GM23338 (cell line): ENCODE results near the gene MAP1LC3B2. TPM values are rescaled to one million over a fixed set of nuclear protein-coding genes. Genes with fewer than 3 reads are reported as not detected.

Experiments
- ATAC-seq: fragments of 200-7000 bp; cut with Tn5 transposase; 3 replicates; pipeline ENCODE4 v1.9.1; 2020
- DNase-seq: peaks from one replicate; pipeline ENCODE4 v3.0.0-alpha.2; 2015; ENCODE audit warnings: low spot score
- H2AFZ ChIP-seq: fragments of 200-600 bp; sonication (generic); 2 replicates; pipeline ENCODE4 v1.8.0; 2016; ENCODE audit warnings: antibody characterized with exemption, mild to moderate bottlenecking, moderate library complexity
- H3F3A ChIP-seq: fragments of 200-600 bp; sonication (generic); replicated peaks from 2 replicates; pipeline ENCODE4 v1.8.0; 2017; ENCODE audit warnings: antibody characterized with exemption, mixed run types, low read depth
- H3K27ac ChIP-seq: fragments of 200-600 bp; sonication (generic); 2 replicates; pipeline ENCODE4 v1.6.1; 2016; ENCODE audit warnings: low read depth
- H3K27me3 ChIP-seq: fragments of 200-600 bp; sonication (generic); 2 replicates; pipeline ENCODE4 v1.8.0; 2016; ENCODE audit warnings: mild to moderate bottlenecking, mixed run types, moderate library complexity; ENCODE audit not compliant: insufficient read depth
- H3K36me3 ChIP-seq: fragments of 200-600 bp; sonication (generic); 2 replicates; pipeline ENCODE4 v1.8.0; 2016; ENCODE audit warnings: mild to moderate bottlenecking; ENCODE audit not compliant: insufficient read depth
- H3K4me1 ChIP-seq: fragments of 200-600 bp; sonication (generic); 2 replicates; pipeline ENCODE4 v1.8.0; 2016; ENCODE audit warnings: mild to moderate bottlenecking, moderate library complexity; ENCODE audit not compliant: insufficient read depth
- H3K4me2 ChIP-seq: fragments of 200-600 bp; sonication (generic); 2 replicates; pipeline ENCODE4 v1.7.1; 2017; ENCODE audit warnings: mixed run types
- H3K4me3 ChIP-seq: fragments of 200-600 bp; sonication (generic); 2 replicates; pipeline ENCODE4 v1.6.1; 2016; ENCODE audit warnings: mixed run types
- H3K79me2 ChIP-seq: fragments of 200-600 bp; sonication (generic); replicated peaks from 2 replicates; pipeline ENCODE4 v1.8.0; 2017; ENCODE audit warnings: mild to moderate bottlenecking; ENCODE audit not compliant: insufficient read depth
- H3K9me2 ChIP-seq: fragments of 200-600 bp; sonication (generic); 2 replicates; pipeline ENCODE4 v1.8.0; 2017; ENCODE audit not compliant: insufficient read depth
- H4K20me1 ChIP-seq: fragments of 200-600 bp; sonication (generic); replicated peaks from 2 replicates; pipeline ENCODE4 v1.8.0; 2017; ENCODE audit warnings: mild to moderate bottlenecking; ENCODE audit not compliant: insufficient read depth
- H3K27ac Mint-ChIP-seq: 2 replicates; pipeline ENCODE4 v1.8.0; 2020; ENCODE audit warnings: inconsistent platforms, mild to moderate bottlenecking, moderate library complexity, mixed read lengths
- H3K27me3 Mint-ChIP-seq: 3 replicates; pipeline ENCODE4 v1.8.0; 2022; ENCODE audit warnings: low read depth, mild to moderate bottlenecking, moderate library complexity, mixed read lengths, inconsistent platforms; ENCODE audit not compliant: insufficient read depth, poor library complexity
- H3K36me3 Mint-ChIP-seq: 3 replicates; pipeline ENCODE4 v1.8.0; 2021; ENCODE audit warnings: low read depth, mild to moderate bottlenecking, inconsistent platforms, moderate library complexity, mixed read lengths
- H3K4me1 Mint-ChIP-seq: 3 replicates; pipeline ENCODE4 v1.8.0; 2020; ENCODE audit warnings: mild to moderate bottlenecking, inconsistent platforms, mixed read lengths
- H3K4me3 Mint-ChIP-seq: 3 replicates; pipeline ENCODE4 v1.8.0; 2021; ENCODE audit warnings: moderate library complexity, mild to moderate bottlenecking, inconsistent platforms, mixed read lengths
- H3K9me3 Mint-ChIP-seq: 3 replicates; pipeline ENCODE4 v1.8.0; 2020; ENCODE audit warnings: moderate library complexity, mild to moderate bottlenecking, inconsistent platforms, mixed read lengths
- EZH2phosphoT487 ChIP-seq: fragments of 200-600 bp; sonication (generic); IDR thresholded peaks from one replicate; pipeline ENCODE4 v1.8.1; 2018; ENCODE audit warnings: antibody characterized with exemption; ENCODE audit not compliant: unreplicated experiment
- JUNB ChIP-seq: IDR thresholded peaks from one replicate; pipeline ENCODE4 v1.6.1; 2016; ENCODE audit warnings: antibody characterized with exemption; ENCODE audit not compliant: unreplicated experiment
- NANOG ChIP-seq: IDR thresholded peaks from 2 replicates; pipeline ENCODE4 v1.6.1; 2016; ENCODE audit warnings: antibody characterized with exemption, borderline replicate concordance
- POLR2AphosphoS5 ChIP-seq: IDR thresholded peaks from 2 replicates; pipeline ENCODE4 v1.6.1; 2016; ENCODE audit warnings: antibody characterized with exemption, low read depth
- STAT1 ChIP-seq: IDR thresholded peaks from one replicate; pipeline ENCODE4 v1.6.1; 2016; ENCODE audit warnings: antibody characterized with exemption; ENCODE audit not compliant: unreplicated experiment
- ZNF114 ChIP-seq: fragments of 250-450 bp; sonication (Bioruptor Pico); IDR thresholded peaks from 2 replicates; pipeline ENCODE4 v1.5.0; 2020; ENCODE audit warnings: mild to moderate bottlenecking, moderate library complexity
- polyA plus RNA-seq: library from polyadenylated mRNA; unstranded; fragments of >200 nt; fragmentation: Nextera tagmentation; extraction: Ambion mirVana; gene quantifications from 2 replicates; pipeline ENCODE4 v1.2.1, GENCODE V29; 2016
- total RNA-seq: library from RNA; depleted of rRNA; stranded (reverse); fragments of >200 nt; shearing (Covaris generic); gene quantifications from 2 replicates; pipeline ENCODE4 v1.2.3, GENCODE V29; 2014
- TF ChIP-seq, protein P1 (sequence below): IDR thresholded peaks from 2 replicates; pipeline ENCODE4 v1.6.1; 2016; ENCODE audit warnings: antibody characterized with exemption
- TF ChIP-seq, protein P2 (sequence below): IDR thresholded peaks from one replicate; pipeline ENCODE4 v1.6.1; 2018; ENCODE audit warnings: antibody characterized with exemption; ENCODE audit not compliant: unreplicated experiment
- TF ChIP-seq, protein P3 (sequence below), 2 experiments: fragments of 200-600 bp in 1 of 2; sonication (generic) in 1 of 2; conservative IDR thresholded peaks; 2 replicates each; pipeline versions ENCODE4 v1.5.1 to v1.6.1; 2016 to 2017; ENCODE audit warnings: antibody characterized with exemption in 2 of 2, low read depth in 2 of 2, mild to moderate bottlenecking in 2 of 2, moderate library complexity in 1 of 2

The MAP1LC3B2 gene
- total and polyA plus RNA-seq, 2 experiments from 2014 or later = 1.3 to 6.7 TPM

DNA sequence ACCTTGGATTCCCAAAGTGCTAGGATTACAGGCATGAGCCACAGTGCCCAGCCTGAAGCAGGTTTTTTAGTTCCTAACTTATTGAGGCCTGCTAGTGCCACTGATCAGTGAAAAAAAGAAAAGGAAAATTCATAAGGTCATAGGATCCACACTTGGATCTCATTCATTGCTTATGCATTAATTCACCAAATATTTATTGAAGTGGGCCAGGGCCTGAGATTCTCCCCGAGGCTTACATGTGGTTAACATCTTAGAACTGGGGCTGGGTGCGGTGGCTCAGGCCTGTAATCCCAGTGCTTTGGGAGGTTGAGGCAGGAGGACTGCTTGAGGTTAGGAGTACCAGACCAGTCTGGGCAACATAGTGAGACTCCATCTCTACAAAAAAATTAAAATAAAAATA, 29.5 kb upstream of the MAP1LC3B2 start (continued):
- TF ChIP-seq POLR2AphosphoS5 (no peak), ZNF114 (CRISPR knock-in tag) (no peak)
- TF ChIP-seq, protein P1, sequence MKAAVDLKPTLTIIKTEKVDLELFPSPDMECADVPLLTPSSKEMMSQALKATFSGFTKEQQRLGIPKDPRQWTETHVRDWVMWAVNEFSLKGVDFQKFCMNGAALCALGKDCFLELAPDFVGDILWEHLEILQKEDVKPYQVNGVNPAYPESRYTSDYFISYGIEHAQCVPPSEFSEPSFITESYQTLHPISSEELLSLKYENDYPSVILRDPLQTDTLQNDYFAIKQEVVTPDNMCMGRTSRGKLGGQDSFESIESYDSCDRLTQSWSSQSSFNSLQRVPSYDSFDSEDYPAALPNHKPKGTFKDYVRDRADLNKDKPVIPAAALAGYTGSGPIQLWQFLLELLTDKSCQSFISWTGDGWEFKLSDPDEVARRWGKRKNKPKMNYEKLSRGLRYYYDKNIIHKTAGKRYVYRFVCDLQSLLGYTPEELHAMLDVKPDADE = no peak

DNA sequence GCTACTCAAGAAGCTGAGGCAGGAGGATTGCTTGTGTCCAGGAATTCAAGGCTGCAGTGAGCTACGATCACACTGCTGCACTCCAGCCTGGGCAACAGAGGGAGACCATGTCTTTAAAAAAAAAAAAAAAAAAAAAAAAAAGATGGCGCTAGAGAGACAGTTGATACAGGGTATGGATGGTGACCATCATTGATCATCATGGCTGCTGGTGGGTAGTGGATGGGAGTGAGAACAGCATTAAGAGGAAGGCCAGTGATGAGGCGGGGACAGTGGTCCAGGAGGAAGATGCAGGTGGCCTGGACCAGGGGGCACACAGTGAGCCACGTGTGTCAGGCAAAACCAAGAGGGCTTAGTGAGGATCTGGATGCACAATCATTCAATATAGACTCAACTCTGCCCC, 26.8 kb upstream of the MAP1LC3B2 start:
- Mint-ChIP-seq H3K4me1 (peaks cover 28% of the 10 kb centered on the region), H3K36me3 (no peaks in the 10 kb centered on the region), H3K4me3 (peak overlapping the region; percentile 71; the same call in 2 of the 3 replicates), H3K27ac (no peak overlapping the region), H3K9me3 (no peaks in the 10 kb centered on the region), H3K27me3 (peaks cover 16% of the 10 kb centered on the region)
- ATAC-seq = no peak
- 0 out of 2 replicates have a peak overlapping the region, but pooled peaks have one; percentile 76 for H2AFZ ChIP-seq
- peak overlapping the region; percentile 94; the same call in 1 of the 2 replicates for H3K4me2 ChIP-seq
- 0 out of 2 replicates have a peak, but pooled peaks cover 3% of the 10 kb centered on the region for H3K9me2 ChIP-seq
- H3K4me1 ChIP-seq = peaks cover 8% of the 10 kb centered on the region; the same call in 1 of the 2 replicates
- TF ChIP-seq, protein P2, sequence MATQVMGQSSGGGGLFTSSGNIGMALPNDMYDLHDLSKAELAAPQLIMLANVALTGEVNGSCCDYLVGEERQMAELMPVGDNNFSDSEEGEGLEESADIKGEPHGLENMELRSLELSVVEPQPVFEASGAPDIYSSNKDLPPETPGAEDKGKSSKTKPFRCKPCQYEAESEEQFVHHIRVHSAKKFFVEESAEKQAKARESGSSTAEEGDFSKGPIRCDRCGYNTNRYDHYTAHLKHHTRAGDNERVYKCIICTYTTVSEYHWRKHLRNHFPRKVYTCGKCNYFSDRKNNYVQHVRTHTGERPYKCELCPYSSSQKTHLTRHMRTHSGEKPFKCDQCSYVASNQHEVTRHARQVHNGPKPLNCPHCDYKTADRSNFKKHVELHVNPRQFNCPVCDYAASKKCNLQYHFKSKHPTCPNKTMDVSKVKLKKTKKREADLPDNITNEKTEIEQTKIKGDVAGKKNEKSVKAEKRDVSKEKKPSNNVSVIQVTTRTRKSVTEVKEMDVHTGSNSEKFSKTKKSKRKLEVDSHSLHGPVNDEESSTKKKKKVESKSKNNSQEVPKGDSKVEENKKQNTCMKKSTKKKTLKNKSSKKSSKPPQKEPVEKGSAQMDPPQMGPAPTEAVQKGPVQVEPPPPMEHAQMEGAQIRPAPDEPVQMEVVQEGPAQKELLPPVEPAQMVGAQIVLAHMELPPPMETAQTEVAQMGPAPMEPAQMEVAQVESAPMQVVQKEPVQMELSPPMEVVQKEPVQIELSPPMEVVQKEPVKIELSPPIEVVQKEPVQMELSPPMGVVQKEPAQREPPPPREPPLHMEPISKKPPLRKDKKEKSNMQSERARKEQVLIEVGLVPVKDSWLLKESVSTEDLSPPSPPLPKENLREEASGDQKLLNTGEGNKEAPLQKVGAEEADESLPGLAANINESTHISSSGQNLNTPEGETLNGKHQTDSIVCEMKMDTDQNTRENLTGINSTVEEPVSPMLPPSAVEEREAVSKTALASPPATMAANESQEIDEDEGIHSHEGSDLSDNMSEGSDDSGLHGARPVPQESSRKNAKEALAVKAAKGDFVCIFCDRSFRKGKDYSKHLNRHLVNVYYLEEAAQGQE = no peak
- TF ChIP-seq, protein P3, sequence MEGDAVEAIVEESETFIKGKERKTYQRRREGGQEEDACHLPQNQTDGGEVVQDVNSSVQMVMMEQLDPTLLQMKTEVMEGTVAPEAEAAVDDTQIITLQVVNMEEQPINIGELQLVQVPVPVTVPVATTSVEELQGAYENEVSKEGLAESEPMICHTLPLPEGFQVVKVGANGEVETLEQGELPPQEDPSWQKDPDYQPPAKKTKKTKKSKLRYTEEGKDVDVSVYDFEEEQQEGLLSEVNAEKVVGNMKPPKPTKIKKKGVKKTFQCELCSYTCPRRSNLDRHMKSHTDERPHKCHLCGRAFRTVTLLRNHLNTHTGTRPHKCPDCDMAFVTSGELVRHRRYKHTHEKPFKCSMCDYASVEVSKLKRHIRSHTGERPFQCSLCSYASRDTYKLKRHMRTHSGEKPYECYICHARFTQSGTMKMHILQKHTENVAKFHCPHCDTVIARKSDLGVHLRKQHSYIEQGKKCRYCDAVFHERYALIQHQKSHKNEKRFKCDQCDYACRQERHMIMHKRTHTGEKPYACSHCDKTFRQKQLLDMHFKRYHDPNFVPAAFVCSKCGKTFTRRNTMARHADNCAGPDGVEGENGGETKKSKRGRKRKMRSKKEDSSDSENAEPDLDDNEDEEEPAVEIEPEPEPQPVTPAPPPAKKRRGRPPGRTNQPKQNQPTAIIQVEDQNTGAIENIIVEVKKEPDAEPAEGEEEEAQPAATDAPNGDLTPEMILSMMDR (conservative IDR thresholded peaks at IDR 0.05; ENCODE audit: low read depth in 2 of 2) = peak; percentile 12 to 15; a peak in 1 of 4 replicates
- no peaks in the 10 kb centered on the region for H4K20me1 ChIP-seq
- no peak overlapping the region for H3K27ac ChIP-seq
- peak overlapping the region; percentile 90 for H3K4me3 ChIP-seq
- DNase-seq = no peak
- H3K36me3 ChIP-seq = no peaks in the 10 kb centered on the region
- H3K27me3 ChIP-seq = no peaks in the 10 kb centered on the region
- no peaks in the 10 kb centered on the region for H3K79me2 ChIP-seq
- 0 out of 2 replicates have a peak, but pooled peaks cover 7% of the 10 kb centered on the region for H3F3A ChIP-seq

DNA sequence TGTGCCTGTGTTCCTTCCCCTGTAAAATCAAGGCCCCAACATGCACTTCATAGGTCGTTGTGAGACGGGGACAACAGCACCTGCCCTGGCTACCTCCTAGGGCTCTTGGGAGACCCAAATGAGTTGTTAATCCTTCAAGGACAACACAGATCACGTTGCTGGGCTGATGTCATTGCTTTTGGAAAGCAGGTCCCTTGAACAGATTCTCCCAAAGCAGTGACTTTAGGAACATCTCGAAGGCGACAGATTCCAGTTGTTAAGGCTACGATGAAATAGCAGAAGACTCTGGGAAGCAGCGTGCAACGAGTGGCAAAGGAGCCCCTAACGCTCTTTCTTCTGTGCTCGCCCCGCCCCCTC, 26.2 kb upstream of the MAP1LC3B2 start:
- H3K9me2 ChIP-seq = 0 out of 2 replicates have a peak, but pooled peaks cover 3% of the 10 kb centered on the region
- peak overlapping the region; percentile 76; the same call in 1 of the 2 replicates for H2AFZ ChIP-seq
- no peaks in the 10 kb centered on the region for H3K9me3 Mint-ChIP-seq
- H3K36me3 Mint-ChIP-seq = no peaks in the 10 kb centered on the region
- 0 out of 2 replicates have a peak, but pooled peaks cover 7% of the 10 kb centered on the region for H3F3A ChIP-seq
- no peak overlapping the region for H3K27ac ChIP-seq
- peaks cover 16% of the 10 kb centered on the region for H3K27me3 Mint-ChIP-seq
- no peak for DNase-seq
- H3K4me3 Mint-ChIP-seq = peak overlapping the region; percentile 71
- no peaks in the 10 kb centered on the region for H4K20me1 ChIP-seq
- H3K4me1 Mint-ChIP-seq = peaks cover 32% of the 10 kb centered on the region
- peak overlapping the region; percentile 94 for H3K4me2 ChIP-seq
- no peaks in the 10 kb centered on the region for H3K79me2 ChIP-seq
- H3K36me3 ChIP-seq = no peaks in the 10 kb centered on the region
- peaks cover 8% of the 10 kb centered on the region; the same call in 1 of the 2 replicates for H3K4me1 ChIP-seq
- H3K4me3 ChIP-seq = peak overlapping the region; percentile 90
- ATAC-seq = peak; percentile 12
- no peaks in the 10 kb centered on the region for H3K27me3 ChIP-seq
- H3K27ac Mint-ChIP-seq = no peak overlapping the region
- TF ChIP-seq NANOG (no peak), POLR2AphosphoS5 (no peak), EZH2phosphoT487 (no peak), STAT1 (no peak), JUNB (no peak)
- TF ChIP-seq, protein P1 = no peak
- TF ChIP-seq, protein P2 = no peak
